CD4-positive, alpha-beta T cell treated with Interleukin-17A for 1 hour (primary cell): ENCODE data around the gene ARHGDIA.
"Not testable (repeated sequence)": the region's sequence is repeated elsewhere in the genome, so short reads cannot be mapped to it uniquely, and the experiment has no call there.

Experiments used
- DNase-seq: peaks from one replicate; pipeline ENCODE4 v3.0.0-alpha.2; 2020

Gene ARHGDIA

GRCh38 chr17:81870981-81871386 is at the start of gene ARHGDIA:
TSS of gene ARHGDIA (minus strand) at chr17:81871337. CDS start at chr17:81869930, 1,407 bp downstream.
- no peak for DNase-seq

GRCh38 chr17:81918832-81919545 is 47.9 kb upstream of the ARHGDIA start:
- DNase-seq = no peak

- not testable (repeated sequence) for DNase-seq
Observed at GRCh38 chr17:81918333-81918669, 47.2 kb upstream of the ARHGDIA start.

DNA sequence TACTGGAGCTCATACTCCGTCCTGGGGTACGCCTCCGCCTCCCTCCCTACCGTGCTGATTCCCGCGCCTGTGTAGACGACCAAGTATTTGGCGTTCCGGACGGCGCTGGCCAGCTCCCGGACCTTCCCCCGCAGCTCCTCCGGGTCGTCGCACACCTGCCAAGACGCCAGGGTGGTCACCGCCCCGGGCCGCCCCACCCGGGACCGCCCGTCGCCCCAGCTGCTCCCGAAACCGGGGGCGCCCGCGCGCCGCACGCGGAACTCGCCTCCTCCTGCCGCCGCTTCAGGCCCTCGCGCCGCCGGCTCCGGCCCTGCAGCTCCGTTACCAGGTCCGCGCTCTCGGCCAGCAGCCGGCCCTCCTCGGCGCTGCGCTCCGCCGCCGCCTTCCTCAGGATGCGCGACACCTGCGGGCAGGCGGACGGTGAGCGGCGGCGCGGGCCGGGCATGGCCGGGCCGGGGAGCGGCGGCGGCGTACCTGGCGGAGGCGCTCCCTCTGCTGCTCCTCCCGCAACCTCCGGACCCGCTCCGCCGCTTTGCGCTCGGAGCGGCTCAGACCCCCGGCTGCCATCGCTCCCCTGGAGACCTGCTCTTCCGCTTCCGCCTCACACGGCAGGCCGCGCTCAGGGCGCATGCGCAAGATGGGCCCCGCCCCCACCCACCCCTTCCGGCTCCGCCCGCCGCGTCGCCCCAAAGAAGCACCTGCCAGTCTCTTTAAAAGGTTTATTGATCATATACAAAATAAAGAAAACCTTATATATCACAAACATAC is 46.6 kb upstream of the ARHGDIA start, which contains the start of gene SIRT7:
Gene SIRT7 (minus strand): TSS at position 612 of the 768 bp plus-strand sequence. CDS start 45 bp downstream, at position 567.
- peak; percentile 89 for DNase-seq

DNA sequence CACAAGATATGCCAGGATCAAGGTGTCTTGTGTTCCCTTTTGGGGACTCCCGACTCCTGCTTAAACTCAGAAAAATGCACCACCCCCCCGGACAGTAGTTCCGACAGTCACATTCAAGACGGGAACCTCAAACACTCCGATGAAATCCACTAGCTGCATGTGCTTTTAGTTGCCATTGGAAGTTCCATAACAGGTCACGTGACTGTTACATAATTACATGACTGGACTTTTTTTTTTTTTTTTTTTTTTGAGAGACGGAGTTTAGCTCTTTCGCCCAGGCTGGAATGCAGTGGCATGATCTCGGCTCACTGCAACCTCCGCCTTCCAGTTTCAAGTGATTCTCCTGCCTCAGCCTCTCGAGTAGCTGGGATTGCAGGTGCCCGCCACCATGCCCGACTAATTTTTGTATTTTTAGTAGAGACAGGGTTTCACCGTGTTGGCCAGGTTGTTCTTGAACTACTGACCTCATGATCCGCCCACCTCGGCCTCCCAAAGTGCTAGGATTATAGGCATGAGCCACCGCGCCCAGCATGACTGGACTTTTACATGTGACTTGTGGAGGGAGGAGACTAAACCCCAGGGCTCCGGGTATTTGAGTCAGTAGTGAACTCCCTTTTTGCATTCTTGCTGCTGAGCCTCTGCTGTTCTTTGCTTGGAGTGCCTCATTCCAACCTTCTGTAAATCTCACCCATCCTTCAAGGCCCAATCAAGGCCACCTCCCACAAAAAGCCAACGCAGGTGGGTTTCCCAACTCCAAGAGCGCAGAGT is 45.3 kb upstream of the ARHGDIA start:
- no peak for DNase-seq

- no peak for DNase-seq
Observed at GRCh38 chr17:81915331-81915730, 44.2 kb upstream of the ARHGDIA start.

DNA sequence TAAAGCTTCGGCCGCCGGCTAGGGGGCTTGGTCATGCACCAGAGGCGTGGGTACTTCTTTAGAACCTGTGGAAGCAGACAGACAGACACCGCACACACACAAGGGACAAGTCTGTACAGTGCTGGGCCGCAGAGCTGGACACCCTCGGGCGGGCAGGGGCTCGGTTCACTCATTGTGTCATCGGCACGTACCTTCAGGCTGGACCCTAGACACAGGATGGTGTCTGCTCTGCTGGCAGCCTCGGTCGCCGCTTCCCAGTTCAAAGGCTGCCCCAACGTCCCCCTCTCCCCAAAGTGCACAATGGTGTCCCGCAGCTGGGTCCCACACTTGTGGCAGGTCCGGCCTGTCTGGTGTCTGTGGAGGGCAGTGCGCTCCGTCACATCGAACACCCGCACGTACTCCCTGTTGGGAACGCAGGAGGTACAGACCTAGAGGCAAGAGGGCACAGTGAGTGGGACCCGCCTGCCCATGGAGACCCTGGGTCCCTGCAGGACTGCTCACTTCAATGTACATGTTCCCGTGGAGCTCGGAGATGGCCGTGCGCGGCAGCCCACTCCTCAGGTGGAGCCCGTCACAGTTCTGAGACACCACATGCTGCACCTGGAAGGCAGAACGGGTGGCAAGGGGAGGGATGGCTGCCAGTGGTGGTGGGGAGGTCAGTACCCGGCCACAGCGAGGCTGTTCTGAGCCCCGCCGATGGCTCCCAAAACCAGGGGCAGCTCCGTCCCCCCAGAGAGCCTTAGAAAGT is 43.1 kb upstream of the ARHGDIA start:
- DNase-seq = no peak

- no peak for DNase-seq
Observed at GRCh38 chr17:81913394-81914102, 42.4 kb upstream of the ARHGDIA start.

GRCh38 chr17:81912441-81913309 is 41.5 kb upstream of the ARHGDIA start:
- DNase-seq = no peak

DNA sequence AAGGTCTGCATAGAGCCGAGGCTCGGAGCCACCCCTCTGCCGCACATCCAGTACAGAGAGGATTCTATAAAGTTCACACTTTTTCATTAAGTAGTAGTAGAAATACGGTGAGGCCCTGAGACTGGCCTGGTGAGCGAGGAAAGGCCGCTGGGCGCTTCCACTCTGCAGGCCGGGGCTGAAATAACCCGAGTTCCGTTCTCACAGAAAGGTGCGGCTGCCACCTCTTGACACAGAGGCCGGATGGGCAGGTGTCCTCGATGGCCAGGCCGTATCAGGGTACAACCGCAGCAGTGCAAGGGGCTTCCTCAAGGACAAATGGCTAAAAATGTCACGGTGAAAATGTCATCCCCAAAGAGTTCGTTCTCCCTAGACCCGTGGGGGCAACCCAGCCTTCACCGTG is 40.8 kb upstream of the ARHGDIA start:
- DNase-seq = no peak

DNA sequence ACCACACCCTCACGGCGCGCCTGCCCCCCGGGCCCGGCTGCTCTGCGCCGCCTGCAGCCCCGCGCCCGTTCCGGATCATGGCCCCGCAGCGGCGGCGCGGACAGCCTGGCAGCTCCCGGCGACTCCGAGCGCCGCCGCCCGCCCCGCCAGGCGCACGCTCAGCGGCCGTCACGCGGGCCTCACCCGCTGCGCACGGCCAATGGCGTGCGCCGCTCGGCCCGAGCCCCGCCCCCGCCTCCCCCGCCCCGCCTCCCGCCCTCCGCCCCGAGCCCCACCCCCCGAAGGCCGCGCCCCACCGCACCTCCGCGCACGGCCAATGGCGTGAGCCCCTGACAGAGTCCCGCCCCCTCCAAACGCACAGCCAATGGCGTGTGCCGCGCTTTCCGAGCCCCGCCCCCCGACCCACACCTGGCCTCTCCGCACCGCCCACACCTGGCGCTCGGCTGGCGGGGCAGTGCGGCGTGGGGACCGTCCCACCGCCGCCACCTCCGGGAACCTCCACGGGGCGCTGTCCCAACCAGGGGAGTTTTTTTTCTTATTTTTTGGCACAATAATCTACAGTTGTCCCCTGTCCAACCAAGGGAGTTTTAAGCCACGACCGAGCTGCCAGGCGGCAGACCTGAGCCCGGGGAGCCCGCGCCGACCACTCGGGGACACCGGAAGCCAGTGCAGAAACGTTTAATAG is 40.3 kb upstream of the ARHGDIA start, which contains the start of gene PCYT2:
Gene PCYT2 (minus strand): TSS at position 123 of the 685 bp plus-strand sequence. CDS start 44 bp downstream, at position 79.
- peak; percentile 95 for DNase-seq

GRCh38 chr17:81910840-81911276 is 39.7 kb upstream of the ARHGDIA start:
- no peak for DNase-seq

DNA sequence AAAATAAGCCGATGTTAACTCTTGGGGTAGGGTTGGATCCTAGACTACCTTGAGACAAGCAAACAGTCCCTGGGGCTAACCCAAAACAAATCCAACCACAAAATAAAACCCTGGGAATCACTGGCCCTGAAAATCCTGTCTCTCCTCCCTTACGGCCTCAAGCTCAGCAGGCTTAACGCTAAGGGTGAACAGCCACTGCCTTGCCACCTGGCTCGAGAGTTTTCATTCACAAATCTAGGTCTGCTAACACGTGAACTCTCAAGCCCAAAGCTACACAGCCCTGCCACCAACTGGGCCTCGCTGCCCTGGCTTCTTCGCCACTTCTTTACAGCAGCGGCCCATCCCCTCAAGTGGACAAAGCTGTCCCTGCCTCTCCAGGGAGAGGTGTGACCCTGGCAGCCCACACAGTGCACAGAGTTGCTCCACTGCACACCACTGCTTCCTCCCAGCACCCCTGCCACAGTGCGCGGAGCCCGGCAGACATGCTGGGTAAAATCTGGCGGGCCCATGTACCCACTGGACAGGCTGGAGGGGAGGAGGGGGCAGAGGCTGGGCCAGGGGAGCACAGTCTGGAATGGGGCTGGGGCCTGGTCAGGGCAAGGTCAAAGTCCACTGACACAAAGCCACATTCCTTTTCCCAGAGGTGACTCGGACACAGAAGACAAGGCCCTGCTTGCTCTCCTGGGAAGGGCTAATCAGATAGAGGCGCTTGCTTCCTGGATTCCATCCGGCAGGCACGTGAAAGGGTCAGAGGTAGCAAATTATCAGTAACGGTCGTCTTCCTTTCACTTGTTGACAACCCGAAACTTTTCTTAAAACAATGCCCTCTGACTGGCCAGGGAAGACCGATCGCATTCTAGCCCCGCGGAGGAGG is 39.1 kb upstream of the ARHGDIA start:
- DNase-seq = no peak

DNA sequence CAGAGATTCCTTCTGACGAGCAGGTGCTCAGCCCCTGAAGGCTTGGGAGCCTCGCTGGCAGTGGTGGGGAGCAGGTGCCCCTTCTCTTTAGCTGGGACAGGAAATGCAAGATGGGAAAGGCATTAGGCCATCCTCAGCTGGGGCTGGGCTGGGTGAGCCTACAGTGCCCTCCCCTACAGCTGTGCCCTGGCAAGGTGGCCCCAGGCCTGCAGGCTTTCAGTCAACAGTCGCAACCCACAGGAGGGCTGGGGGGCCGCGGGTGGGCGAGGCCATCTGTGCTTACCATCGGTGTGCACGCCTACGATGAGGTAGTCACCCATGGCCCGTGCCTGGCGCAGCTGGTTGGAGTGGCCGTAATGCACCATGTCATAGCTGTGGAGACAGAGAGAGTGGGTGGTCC is 38.1 kb upstream of the ARHGDIA start:
- no peak for DNase-seq

- DNase-seq = no peak
Observed at GRCh38 chr17:81908793-81909192, 37.7 kb upstream of the ARHGDIA start.

- no peak for DNase-seq
Observed at GRCh38 chr17:81907219-81908145, 36.3 kb upstream of the ARHGDIA start.

DNA sequence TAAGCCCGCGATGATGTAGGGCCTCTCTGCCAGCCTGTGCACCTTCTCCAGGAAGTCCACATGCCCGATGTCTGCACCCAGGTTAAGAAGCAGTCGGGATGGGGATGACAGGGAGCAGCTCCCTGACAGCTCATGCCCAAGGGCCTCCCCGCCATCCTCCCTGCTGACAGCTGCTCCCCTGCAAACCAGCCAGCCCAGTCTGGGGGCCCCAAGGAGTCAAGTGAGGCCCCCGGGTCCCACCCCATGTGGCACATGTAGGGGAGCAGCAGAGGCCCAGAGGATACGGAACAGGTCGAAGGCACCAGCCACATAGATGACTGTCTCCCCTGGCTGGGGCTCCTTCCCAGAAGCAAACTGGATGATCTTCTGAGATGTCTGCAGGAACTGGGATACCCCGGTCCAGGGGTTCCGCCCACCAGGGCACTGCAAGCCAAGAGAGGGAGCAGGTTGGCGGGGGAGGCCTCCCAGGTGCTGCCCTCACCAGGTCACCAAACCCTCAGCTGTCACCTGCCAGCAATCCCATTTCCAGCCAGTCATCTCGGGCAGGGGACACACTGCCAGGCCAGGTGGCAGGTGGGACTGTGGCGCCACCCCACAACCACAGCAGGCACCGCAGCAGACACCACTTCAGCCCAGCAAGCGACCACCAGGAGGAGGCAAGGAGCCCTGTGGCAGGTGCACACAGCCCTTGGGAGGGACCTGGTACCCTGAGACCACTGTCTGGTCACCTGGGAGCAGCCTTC is 35.5 kb upstream of the ARHGDIA start:
- no peak for DNase-seq
